ENCODE measurements around the gene PCDH9. TPM values are rescaled to one million over a fixed set of nuclear protein-coding genes. Genes with fewer than 3 reads are reported as not detected.

Gene PCDH9
- total RNA-seq, 1 donor from 2014 or later = 29.7 TPM

GRCh38 chr13:66322936-66323335, 907.2 kb downstream of the PCDH9 start:
- Mint-ChIP-seq H3K4me3 (no peak overlapping the region), H3K9me3 (peaks cover 4% of the 10 kb centered on the region), H3K36me3 (no peaks in the 10 kb centered on the region), H3K4me1 (peaks cover 2% of the 10 kb centered on the region), H3K27me3 (ENCODE audit: low read depth) (no peaks in the 10 kb centered on the region), H3K27ac (no peak overlapping the region)
- no peak for TF ChIP-seq CTCF (IDR thresholded peaks at IDR 0.05; ENCODE audit: unreplicated experiment)
- no peak for DNase-seq (ENCODE audit: low spot score in 2 of 2, unreplicated experiment in 2 of 2)

- no peak for DNase-seq (ENCODE audit: low spot score in 2 of 2, unreplicated experiment in 2 of 2)
- Mint-ChIP-seq H3K4me1 (peaks cover 2% of the 10 kb centered on the region), H3K36me3 (no peaks in the 10 kb centered on the region), H3K9me3 (peaks cover 4% of the 10 kb centered on the region), H3K27ac (no peak overlapping the region), H3K4me3 (no peak overlapping the region), H3K27me3 (ENCODE audit: low read depth) (no peaks in the 10 kb centered on the region)
- TF ChIP-seq CTCF (IDR thresholded peaks at IDR 0.05; ENCODE audit: unreplicated experiment) = no peak
These were observed 907.9 kb downstream of the PCDH9 start for GRCh38 chr13:66322193-66322740.

- no peak for TF ChIP-seq CTCF (IDR thresholded peaks at IDR 0.05; ENCODE audit: unreplicated experiment)
- H3K27me3 Mint-ChIP-seq (ENCODE audit: low read depth) = no peaks in the 10 kb centered on the region
These were observed 915.2 kb downstream of the PCDH9 start for GRCh38 chr13:66314911-66315310.

GRCh38 chr13:66313413-66313812, 916.7 kb downstream of the PCDH9 start:
- no peak for TF ChIP-seq CTCF (IDR thresholded peaks at IDR 0.05; ENCODE audit: unreplicated experiment)
- H3K9me3 Mint-ChIP-seq = peaks cover 4% of the 10 kb centered on the region
- H3K27me3 Mint-ChIP-seq (ENCODE audit: low read depth) = no peaks in the 10 kb centered on the region
- no peaks in the 10 kb centered on the region for H3K4me1 Mint-ChIP-seq
- no peaks in the 10 kb centered on the region for H3K36me3 Mint-ChIP-seq
- no peak overlapping the region for H3K27ac Mint-ChIP-seq
- no peak for DNase-seq (ENCODE audit: low spot score in 2 of 2, unreplicated experiment in 2 of 2)
- no peak overlapping the region for H3K4me3 Mint-ChIP-seq

More at GRCh38 chr13:66314911-66315310, 915.2 kb downstream of the PCDH9 start:
- H3K27ac Mint-ChIP-seq = no peak overlapping the region
- no peak overlapping the region for H3K4me3 Mint-ChIP-seq
- H3K4me1 Mint-ChIP-seq = no peaks in the 10 kb centered on the region
- no peaks in the 10 kb centered on the region for H3K36me3 Mint-ChIP-seq
- H3K9me3 Mint-ChIP-seq = peaks cover 9% of the 10 kb centered on the region
- DNase-seq (ENCODE audit: low spot score in 2 of 2, unreplicated experiment in 2 of 2) = no peak

- H3K9me3 Mint-ChIP-seq = peaks cover 4% of the 10 kb centered on the region
- H3K4me3 Mint-ChIP-seq = no peak overlapping the region
- DNase-seq (ENCODE audit: low spot score in 2 of 2, unreplicated experiment in 2 of 2) = no peak
- H3K4me1 Mint-ChIP-seq = no peaks in the 10 kb centered on the region
- TF ChIP-seq CTCF (IDR thresholded peaks at IDR 0.05; ENCODE audit: unreplicated experiment) = no peak
- H3K27ac Mint-ChIP-seq = no peak overlapping the region
- H3K27me3 Mint-ChIP-seq (ENCODE audit: low read depth) = no peaks in the 10 kb centered on the region
- no peaks in the 10 kb centered on the region for H3K36me3 Mint-ChIP-seq
These were observed 917.6 kb downstream of the PCDH9 start for GRCh38 chr13:66312312-66313087.
